HPDE6-E6E7 (cell line): Measurements from ENCODE around the gene TBC1D12.
"Not testable (repeated sequence)": the region's sequence is repeated elsewhere in the genome, so short reads cannot be mapped to it uniquely, and the experiment has no call there.

ENCODE experiments used
- DNase-seq: peaks from one replicate; pipeline ENCODE4 v3.0.0; 2011; ENCODE audit warnings: missing footprints; ENCODE audit errors: extremely low spot score

The TBC1D12 gene

DNA sequence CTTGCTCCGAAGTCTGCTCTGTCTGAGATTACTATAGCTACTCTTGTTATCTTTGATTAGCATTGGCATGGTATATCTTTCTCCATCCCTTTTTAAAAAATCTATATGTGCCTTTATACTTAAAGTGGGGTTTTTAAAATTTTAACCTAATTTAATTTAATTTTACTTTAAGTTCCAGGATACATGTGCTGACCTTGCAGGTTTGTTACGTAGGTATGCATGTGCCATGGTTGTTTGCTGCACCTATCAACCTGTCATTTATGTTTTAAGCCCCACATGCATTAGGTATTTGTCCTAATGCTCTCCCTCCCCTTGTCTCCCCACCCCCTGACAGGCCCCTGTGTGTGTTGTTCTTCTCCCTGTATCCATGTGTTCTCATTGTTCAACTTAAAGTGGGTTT lies 54.6 kb downstream of the TBC1D12 start:
- no peak for DNase-seq

DNA sequence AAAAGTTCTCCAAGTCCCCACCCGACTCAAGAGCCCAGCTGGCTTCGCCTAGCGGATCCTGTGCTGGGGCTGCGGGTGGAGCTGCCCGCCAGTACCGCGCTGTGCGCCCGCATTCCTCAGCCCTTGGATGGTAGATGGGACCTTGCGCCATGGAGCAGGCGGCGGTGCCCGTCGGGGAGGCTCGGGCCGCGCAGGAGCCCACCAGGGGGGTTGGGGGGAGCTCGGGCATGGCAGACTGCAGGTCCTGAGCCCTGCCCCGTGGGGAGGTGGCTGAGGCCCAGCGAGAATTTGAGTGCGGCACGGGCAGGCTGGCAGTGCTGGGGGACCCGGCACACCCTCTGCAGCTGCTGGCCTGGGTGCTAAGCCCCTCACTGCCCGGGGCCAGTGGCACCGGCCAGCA lies 57.0 kb downstream of the TBC1D12 start:
- no peak for DNase-seq

DNA sequence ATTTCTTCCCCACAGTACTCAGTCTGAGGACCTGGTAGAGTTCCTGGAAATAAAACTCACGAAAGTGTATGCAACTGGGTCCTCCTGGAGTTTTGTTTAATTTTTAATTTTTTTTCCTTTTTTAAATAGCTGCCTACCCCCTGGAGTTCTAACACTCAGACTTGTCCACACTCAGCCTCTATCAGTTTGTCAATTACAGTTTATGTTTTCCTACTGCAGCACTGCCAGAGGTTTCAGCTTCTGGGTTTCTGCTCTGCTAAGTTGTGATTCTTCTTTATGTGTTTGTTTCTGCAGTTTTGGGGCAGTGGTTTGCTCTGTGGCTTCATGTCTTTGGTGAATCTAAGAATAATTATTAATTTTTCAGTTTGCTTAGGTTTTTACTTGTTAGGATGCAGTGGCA lies 59.2 kb downstream of the TBC1D12 start:
- no peak for DNase-seq

DNA sequence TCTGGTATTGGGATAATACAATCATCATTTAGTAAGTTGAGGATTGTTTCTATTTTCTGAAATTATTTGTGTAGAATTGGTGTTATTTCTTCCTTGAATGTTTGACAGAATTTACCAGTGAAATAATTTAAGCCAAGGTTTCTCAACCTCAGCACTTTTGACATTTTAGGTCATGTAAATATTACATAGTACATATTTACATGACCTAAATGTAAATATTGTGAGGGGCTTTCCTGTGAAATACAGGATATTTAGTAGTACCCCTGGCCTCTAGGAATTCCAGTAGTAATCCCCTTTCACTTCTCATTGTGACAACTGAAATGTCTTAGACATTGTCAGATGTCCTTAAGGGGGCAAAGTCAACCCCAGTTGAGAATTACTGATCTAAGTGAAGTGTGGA lies 59.8 kb downstream of the TBC1D12 start:
- no peak for DNase-seq

DNA sequence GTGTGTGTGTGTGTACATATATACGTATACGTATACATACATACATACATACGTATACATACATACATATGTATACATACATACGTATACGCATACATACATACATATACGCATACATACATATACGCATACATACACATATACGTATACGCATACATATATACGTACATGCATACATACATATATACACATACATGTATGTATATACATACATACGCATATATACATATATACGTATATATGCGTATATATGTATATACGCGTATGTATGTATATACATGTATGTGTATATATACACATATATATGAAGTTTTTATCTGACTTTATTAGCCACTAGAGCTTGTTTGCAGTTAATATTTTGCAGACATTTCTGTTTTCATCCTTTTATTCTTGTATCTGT lies 63.3 kb downstream of the TBC1D12 start:
- DNase-seq: no peak

DNA sequence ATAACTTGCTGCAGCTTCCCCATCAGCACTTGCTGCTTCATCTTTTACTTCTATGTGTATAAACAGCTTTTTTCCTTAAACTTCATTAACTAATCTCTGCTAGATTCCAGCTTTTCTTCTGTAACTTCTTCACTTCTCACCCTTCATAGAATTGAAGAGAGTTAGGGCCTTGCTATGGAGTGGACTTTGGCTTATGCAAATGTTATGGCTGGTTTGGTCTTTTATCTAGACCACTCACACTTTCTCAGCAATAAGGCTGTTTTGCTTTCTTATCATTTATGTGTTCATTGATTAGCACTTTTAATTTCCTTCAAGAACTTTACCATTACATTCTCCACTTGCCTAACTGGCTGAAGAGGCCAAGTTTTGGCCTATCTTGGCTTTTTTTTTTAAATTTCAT lies 79.1 kb downstream of the TBC1D12 start:
- DNase-seq: no peak

DNA sequence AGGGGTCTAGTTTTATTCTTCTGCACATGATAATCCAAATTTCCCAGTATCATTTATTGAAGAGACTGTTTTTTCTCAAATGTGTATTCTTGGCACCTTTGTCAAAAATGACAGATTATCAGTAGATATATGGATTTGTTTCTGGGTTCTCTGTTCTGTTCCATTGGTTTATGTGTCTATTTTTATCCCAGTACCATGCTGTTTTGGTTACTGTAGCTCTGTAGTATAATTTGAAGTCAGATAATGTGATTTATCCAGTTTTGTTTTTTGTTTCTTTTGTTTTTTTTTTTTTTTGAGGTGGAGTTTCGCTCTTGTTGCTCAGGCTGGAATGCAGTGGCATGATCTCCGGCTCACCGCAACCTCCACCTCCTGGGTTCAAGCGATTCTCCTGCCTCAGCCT lies 81.6 kb downstream of the TBC1D12 start:
- DNase-seq: no peak

DNA sequence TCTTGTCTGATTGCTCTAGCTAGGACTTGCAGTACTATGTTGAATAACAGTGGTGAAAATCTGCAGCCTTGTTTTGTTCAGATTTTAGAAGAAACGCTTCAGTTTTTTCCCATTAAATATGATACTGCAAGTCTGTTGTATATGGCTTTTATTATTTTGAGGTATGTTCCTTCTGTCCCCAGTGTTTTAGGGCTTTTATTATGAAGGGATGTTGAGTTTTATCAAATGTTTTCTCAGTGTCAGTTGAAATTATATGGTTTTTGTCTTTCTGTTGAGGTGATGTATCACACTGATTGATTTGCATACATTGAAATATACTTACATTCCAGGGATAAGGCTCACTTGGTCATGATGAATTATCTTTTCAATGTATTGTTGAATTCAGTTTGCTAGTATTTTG lies 82.8 kb downstream of the TBC1D12 start:
- no peak for DNase-seq

DNA sequence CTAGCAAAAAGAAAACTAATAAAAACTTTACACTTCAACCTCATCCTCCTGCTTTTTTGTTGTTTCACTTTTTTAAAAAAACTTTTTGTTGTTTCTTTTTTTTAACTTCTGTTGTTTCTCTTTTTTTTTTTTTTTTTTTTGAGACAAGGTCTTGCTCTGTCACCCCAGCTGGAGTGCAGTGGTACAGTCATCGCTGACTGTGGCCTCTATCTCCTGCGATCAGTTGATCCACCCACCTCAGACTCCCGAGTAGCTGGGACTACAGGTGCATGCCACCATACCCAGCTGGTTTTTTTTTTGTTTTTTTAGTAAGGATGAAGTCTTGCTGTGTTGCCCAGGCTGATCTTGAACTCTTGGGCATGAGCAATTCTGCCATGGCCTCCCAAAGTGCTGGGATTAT lies 85.2 kb downstream of the TBC1D12 start:
- DNase-seq: no peak

DNA sequence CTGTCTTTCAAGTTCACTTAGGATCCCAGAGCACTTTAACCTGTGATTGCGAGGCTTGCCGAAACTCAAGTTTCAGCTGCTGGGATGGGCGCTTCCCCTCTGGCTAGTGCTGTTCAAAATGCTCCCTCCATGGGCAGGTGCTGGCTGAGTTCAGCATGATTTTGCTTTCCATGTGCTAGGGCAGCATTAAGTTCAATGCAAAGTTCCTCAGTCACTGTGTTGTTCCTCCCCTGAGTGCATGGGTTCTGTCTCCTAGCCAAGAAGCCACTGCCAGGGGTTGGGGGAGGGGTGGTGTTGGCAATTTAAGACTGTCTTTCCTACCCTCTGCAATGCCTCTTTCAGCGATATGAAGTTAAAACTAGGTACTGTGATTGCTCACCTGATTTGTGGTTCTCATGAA lies 86.8 kb downstream of the TBC1D12 start:
- no peak for DNase-seq

DNA sequence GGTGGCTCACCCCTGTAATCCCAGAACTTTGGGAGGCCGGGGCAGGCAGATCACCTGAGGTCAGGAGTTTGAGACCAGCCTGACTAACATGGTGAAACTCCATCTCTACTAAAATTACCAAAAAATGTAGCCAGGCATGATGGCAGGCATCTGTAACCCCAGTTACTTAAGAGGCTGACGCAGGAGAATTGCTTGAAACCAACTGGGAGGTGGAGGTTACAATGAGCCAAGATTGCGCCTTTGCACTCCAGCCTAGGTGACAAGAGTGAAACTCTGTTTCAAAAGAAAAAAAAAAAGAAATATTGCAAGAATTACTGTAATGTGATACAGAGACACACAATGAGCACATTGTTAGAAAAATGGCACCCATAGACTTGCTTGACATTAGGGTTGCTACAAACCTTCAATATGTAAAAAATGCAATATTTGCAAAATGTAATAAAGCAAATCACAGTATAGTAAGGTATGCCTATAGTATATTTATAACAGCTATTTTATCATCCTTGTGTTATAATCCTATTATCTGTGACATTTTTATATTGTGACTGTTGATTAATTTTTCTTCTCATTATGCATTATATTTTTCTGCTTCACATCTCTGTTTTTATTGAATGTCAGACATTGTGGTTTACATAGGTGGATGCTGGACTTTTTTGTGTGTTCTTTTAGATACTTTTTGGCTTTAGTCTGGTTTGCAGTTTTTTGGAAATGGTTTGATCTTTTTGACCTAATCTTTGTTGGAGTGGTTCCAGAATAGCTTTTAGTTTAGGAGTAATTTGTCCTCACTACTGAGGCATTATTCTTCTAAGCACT lies 87.8 kb downstream of the TBC1D12 start:
- DNase-seq: no peak

DNA sequence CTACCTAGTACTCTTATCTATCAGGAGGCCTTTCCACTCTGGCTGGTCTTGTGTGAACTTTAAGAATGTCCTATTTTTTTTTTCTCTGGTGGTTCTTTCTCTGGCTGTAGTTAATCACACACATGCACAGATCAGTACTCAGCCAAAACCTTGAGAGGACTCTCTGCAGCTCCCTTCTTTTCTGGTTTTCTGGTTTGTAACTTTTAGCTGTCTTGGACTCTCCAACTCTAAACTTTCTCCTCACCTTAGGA lies 88.4 kb downstream of the TBC1D12 start:
- DNase-seq: no peak

DNA sequence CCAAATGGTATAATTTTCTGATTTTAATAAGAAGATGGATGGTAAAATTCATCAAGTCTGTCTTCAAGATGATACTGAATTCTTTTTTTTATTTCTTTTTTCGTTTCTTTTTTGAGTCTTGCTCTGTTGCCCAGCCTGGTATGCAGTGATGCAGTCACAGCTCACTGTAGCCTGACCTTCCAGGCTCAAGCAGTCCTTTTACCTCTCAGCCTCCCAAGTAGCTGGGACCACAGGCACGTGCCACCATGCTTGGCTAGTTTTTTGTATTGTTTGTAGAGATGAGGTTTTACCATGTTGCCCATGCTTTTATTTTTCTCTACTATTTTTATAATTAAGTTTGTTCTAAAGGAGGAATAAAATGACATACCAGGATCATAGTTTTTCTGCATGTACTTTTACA lies 91.1 kb downstream of the TBC1D12 start:
- DNase-seq: no peak

DNA sequence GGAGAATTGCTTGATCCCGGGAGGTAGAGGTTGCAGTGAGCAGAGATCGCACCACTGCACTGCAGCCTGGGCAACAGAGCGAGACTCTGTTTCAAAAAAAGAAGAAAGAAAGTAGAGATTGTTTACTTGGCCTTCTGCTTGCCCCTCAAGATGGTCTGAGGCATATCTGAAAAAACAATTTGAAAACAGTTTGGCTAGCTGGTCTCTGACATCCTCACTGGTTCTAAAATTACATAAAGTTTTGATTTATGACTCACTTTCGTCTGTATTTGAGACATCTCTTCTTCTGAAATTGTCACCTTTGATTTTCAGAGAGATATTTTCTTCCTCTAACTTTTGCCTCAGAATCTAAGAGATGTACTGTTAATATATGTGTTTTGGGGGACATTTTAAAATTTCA lies 93.7 kb downstream of the TBC1D12 start:
- no peak for DNase-seq

DNA sequence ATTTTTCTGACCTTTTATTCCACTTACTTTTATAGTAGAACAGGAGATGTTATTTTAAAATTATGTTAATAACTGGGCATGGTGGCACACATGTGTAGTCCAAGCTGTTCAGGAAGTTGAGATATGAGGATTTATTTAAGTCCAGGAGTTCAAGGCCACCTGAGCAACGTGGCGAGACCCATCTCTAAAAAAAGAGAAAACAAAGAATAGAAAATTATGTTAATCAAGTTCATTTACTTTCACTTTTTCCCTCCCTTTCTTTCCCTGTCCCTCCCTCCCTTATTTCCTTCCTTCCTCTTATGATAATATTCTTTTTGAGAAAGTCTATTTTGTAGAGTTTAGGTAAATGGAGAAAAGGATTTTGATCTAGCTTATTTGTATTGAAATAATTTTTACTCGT lies 94.3 kb downstream of the TBC1D12 start:
- DNase-seq: no peak

DNA sequence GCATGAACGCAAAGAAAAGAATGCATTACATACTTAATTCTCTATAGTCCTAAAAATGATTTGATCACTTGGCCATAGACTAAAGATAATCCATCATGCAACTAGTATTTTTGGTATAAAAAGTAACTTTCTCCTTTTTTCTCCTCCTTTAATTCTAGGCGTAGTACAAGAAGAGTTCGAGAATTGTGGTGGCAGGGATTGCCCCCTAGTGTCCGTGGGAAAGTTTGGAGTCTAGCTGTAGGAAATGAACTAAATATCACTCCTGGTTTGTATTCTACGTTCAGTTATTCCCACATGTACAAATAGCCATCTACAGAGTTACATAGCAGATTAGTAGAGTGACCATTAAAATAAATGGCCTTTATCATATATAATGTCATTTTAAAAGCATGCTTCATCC lies 97.7 kb downstream of the TBC1D12 start:
- no peak for DNase-seq

DNA sequence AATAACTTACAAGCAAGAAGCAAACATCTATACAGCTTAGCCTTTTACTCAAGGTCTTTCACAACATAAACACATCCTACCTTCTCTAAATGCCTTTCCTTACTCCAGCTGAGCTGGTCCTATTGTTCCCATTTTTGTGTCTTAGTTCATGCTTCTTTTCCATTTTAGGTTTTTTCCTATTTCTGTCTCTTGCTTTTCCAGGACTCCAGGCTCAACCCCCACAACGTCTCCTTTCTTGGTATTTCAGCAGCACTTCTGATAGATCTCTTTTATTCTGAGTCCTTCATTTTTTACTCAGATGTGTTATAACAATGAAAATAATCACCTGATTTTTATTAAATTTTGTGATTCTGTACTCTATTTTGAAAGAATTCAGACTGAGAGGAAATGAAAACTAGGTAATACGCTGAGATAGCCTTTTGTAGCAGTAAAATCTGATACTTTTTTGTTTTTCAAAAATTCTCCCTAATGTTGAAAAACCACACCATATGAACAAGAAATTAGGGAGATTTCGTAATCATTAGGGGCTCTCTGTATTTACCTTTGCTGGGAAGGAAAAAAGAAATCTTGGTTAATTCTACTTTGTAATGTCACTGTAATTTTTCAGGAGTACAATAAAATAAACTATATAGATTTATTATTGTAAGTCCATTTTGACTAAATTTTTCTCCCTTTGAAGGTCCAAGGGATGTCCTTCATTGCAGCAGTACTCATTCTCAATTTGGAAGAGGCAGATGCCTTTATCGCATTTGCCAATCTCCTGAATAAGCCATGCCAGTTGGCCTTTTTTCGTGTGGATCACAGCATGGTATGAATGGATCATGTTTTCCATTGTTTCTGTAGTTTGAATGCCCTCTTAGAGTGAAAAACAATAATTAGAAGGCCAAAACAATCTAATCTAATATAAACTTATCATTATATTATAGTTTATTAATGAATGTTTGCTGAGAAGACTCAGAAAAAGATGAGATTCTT lies 119.2 kb downstream of the TBC1D12 start:
- DNase-seq: no peak

DNA sequence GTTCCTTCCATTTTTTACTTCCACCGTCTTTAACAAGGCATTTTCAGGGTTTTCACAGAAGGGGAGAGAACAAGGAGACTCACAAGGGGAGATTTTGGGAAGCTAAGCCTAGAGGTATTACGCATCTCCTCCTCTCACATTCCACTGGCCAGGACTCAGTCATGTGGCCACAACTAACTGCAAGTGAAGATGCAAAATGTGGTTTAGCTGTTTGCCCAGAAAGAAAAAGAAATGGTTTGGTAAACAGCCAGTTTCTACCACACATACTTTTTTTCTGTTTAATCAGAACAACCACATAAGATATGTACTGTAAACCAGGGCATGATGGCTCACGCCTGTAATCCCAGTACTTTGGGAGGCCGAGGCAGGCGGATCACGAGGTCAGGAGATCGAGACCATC lies 121.8 kb downstream of the TBC1D12 start:
- DNase-seq: no peak

DNA sequence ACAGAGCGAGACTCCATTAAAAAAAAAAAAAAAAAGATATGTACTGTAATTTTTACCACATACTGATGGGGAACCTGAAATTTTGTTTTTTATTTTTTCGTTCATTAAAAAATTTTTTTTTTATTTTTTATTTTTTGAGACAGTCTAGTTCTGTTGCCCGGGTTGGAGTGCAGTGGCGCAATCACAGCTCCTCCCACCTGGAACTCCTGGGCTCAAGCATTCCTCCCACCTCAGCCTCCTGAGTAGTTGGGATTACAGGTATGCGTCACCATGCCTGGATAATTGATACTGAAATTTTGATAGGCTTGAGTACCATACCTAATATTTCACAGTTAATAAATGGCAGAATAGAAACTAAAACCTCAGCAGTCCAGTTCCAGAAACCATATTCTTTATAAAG lies 122.4 kb downstream of the TBC1D12 start:
- no peak for DNase-seq

DNA sequence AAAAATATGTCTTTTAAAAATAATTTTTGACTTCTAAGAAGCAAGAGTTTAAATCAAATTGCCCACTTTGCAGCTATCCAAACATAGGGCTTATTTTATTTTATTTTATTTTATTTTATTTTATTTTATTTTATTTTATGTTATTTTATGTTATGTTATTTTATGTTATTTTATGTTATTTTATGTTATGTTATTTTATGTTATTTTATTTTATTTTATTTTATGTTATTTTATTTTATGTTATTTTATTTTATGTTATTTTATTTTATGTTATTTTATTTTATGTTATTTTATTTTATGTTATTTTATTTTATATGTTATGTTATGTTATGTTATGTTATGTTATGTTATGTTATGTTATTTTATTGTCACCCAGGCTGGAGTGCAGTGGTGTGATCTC lies 129.2 kb downstream of the TBC1D12 start:
- DNase-seq: not testable (repeated sequence)

DNA sequence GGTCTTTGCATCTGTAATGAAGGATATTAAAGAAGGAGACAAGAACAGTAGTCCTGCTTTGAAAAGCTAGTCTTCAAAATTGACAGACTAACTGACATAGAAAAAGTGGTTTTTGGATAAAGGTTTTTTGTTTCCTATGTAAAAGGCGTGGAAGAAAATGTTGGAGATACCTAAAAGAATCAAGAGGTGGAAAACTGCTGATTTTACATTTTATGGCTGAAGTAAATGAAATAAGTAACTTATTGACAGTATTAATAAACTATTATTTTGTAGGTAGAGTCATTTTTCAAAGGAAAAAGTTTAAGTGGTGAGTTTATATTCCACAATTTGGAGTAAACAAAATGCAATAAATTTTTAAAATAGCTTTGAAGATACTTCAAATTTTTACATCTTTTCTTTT lies 130.7 kb downstream of the TBC1D12 start:
- no peak for DNase-seq

DNA sequence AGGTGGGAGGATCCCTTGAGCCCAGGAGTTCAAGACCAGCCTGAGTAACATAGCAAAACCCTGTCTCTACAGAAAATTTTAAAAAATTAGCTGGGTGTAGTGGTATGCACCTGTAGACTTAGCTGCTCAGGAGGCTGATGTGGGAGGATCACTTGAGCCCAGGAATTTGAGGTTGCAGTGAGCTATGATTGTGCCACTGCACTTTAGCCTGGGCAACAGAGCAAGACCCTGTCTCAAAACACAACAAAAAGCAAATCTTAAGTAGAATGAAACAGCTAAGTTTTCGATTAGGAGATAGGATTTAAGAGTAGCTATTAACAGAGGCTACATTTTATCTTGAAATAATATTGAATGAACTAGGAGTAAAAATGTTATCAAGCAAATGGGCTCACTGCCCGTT lies 139.9 kb downstream of the TBC1D12 start:
- DNase-seq: not testable (repeated sequence)

DNA sequence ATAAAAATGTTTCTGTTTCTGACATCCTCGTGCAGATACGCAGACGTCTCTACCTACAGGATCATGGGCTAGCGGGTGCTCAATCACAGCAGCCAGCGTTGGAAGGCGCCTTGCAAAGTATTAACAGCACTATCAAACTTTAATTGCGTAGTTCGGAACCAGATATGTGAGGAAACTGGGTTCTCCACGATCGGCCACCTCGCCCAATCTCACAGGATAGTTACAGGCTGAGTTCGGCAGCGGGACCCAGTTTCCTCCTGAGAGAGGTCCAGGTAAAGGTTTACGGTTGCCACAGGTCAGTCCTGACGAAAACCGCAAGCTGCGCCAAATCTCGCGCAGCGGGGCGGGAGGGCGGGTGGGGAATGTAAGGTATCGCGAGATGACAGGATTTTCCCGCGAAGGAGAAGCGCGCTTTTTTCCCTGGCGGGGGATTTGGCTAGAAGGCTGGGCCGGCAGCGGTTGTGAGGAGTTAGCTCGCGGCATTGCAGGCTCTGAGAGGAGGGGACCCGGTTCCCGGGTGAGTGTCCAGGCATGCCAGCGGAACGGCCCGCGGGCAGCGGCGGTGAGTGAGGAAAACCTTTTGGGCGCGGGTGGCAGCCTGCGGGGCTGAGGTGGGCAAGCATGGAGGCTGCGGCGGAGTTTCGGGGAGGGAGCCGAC lies 143.2 kb downstream of the TBC1D12 start, which contains the start of gene HELLS:
HELLS (plus strand) TSS at position 398 of the 658 bp plus-strand sequence; CDS start at position 532, 134 bp downstream.
- peak; percentile 86 for DNase-seq
